Parathyroid adenoma (tissue), 2 donors: ENCODE measurements around the gene BTN1A1.

Experiments
- H2AFZ ChIP-seq: fragments of 300-600 bp; sonication (generic); one replicate; pipeline ENCODE4 v1.7.0; 2017; ENCODE audit warnings: antibody characterized with exemption, mild to moderate bottlenecking
- H3K27ac ChIP-seq: fragments of 300-600 bp; sonication (generic); one replicate; pipeline ENCODE4 v1.7.0; 2017
- H3K27me3 ChIP-seq: fragments of 300-600 bp; sonication (generic); one replicate; pipeline ENCODE4 v1.7.0; 2017; ENCODE audit warnings: low read length; ENCODE audit not compliant: control insufficient read depth, insufficient read depth
- H3K36me3 ChIP-seq: fragments of 300-600 bp; sonication (generic); one replicate; pipeline ENCODE4 v1.7.0; 2017; ENCODE audit warnings: low read length; ENCODE audit not compliant: control insufficient read depth, insufficient read depth
- H3K4me1 ChIP-seq: fragments of 300-600 bp; sonication (generic); one replicate; pipeline ENCODE4 v1.7.0; 2017; ENCODE audit warnings: control low read depth
- H3K4me2 ChIP-seq: fragments of 300-600 bp; sonication (generic); one replicate; pipeline ENCODE4 v1.7.0; 2017; ENCODE audit warnings: low read length
- H3K4me3 ChIP-seq: fragments of 300-600 bp; sonication (generic); one replicate; pipeline ENCODE4 v1.7.0; 2017; ENCODE audit warnings: low read depth, low read length
- H3K79me2 ChIP-seq: fragments of 300-600 bp; sonication (generic); one replicate; pipeline ENCODE4 v1.7.0; 2017; ENCODE audit warnings: control low read depth
- H3K9ac ChIP-seq: fragments of 300-600 bp; sonication (generic); one replicate; pipeline ENCODE4 v1.7.0; 2017; ENCODE audit warnings: mild to moderate bottlenecking
- H3K9me3 ChIP-seq: fragments of 300-600 bp; sonication (generic); one replicate; pipeline ENCODE4 v1.7.0; 2017; ENCODE audit warnings: low read length; ENCODE audit not compliant: control insufficient read depth
- TF ChIP-seq, protein P1 (sequence below): fragments of 300-600 bp; sonication (generic); IDR thresholded peaks from one replicate; pipeline ENCODE4 v1.7.0; 2017; ENCODE audit warnings: antibody characterized with exemption, mild to moderate bottlenecking
- donor health status: primary hyperparathyroidism.

Gene BTN1A1

GRCh38 chr6:26532699-26533531, 32.8 kb downstream of the BTN1A1 start:
- Histone ChIP-seq H3K9me3 (no peaks in the 10 kb centered on the region), H3K9ac (no peak overlapping the region), H3K27me3 (no peaks in the 10 kb centered on the region), H2AFZ (peak overlapping the region; percentile 66), H3K4me1 (peaks cover 6% of the 10 kb centered on the region), H3K36me3 (no peaks in the 10 kb centered on the region), H3K4me2 (peak overlapping the region; percentile 94), H3K27ac (peak overlapping the region; percentile 59), H3K4me3 (peak overlapping the region; percentile 84), H3K79me2 (no peaks in the 10 kb centered on the region)
- TF ChIP-seq, protein P1, sequence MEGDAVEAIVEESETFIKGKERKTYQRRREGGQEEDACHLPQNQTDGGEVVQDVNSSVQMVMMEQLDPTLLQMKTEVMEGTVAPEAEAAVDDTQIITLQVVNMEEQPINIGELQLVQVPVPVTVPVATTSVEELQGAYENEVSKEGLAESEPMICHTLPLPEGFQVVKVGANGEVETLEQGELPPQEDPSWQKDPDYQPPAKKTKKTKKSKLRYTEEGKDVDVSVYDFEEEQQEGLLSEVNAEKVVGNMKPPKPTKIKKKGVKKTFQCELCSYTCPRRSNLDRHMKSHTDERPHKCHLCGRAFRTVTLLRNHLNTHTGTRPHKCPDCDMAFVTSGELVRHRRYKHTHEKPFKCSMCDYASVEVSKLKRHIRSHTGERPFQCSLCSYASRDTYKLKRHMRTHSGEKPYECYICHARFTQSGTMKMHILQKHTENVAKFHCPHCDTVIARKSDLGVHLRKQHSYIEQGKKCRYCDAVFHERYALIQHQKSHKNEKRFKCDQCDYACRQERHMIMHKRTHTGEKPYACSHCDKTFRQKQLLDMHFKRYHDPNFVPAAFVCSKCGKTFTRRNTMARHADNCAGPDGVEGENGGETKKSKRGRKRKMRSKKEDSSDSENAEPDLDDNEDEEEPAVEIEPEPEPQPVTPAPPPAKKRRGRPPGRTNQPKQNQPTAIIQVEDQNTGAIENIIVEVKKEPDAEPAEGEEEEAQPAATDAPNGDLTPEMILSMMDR: no peak

DNA sequence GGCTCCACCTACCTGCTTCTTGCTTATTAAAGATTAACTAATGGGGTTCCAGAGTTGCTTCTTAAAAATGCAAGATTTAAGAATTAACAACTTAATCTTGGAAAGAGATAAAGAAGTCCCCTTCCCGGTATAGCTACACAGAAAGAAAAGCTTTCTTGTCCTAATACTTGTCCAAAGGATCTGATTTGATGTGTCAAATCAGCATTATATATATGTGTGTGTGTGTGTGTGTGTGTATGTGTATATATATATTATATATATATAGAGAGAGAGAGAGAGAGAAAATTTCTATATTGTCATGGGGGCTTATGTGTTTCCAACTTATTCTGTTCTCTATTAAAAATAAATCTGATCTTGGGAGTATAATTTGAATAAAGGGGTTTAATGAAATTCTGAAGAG, 33.4 kb downstream of the BTN1A1 start:
- Histone ChIP-seq H3K9ac (no peak overlapping the region), H3K9me3 (no peaks in the 10 kb centered on the region), H3K27me3 (no peaks in the 10 kb centered on the region), H3K4me2 (peak overlapping the region; percentile 94), H3K27ac (peak overlapping the region; percentile 59), H3K4me3 (peak overlapping the region; percentile 84), H3K36me3 (no peaks in the 10 kb centered on the region), H3K79me2 (no peaks in the 10 kb centered on the region), H2AFZ (peak overlapping the region; percentile 66), H3K4me1 (peaks cover 6% of the 10 kb centered on the region)
- TF ChIP-seq, protein P1: no peak

DNA sequence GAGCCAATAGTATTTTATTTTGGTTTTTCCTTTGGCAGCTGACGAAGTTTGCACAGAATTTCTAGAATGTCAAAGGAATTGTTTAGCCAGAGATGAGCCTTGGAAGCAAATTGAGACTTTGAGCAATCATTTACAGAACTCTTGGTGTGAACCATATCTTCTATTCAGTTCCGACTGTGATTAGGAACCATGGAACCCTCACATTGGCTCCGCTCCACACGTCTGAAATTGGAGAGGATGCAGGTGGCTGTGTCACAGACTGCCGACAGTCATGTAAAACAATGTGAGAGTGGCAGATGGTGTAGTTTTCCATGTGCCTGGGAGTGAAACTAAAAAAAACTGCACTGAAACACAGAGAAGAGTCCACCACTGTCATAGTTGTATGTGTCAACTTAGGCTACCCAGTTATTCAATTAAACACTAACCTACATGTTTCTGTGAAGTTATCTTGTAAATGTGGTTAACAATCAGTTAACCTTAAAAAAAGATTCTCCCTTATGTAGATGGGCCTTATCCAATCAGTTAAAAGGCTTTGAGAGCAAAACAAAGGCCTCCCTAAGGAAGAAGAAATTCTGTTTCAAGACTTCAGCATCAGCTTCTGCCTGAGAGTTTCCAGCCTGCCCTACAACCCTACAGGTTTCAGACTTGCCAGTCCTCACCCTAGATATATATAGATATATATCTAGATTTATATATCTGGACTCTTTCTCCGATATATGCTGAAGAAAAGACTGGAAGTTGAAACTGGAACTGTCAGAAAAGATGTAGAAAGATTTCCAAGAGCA, 34.8 kb downstream of the BTN1A1 start:
- Histone ChIP-seq H3K36me3 (no peaks in the 10 kb centered on the region), H3K27ac (peak overlapping the region; percentile 60)

DNA sequence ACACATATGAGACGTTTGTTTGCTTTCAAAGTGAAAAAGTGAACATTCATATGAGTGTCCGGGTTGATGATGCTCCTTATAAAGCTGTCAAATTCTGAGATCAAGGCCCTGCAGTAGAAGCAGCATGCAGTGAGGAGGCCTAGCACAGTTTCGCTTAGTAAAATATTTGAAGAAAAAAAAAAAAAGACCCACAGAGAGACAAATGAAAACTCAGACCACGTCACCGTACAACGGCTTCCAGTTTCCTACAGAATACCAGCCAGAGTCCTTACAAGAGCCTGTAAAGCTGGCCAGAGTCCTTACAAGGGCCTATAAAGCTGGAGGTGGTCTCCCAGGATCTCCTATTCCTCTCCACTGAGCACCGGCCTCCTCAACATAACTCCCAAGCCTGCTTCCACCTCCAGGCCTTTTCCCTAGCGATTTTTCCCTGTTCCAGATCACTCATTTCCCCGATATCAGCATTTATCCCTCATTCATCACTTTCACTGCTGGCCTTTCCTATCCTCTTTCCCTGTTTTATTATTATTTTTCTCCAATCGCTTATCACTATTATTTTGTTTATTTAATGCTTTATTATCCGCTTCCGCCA, 36.6 kb downstream of the BTN1A1 start:
- Histone ChIP-seq H3K9me3 (no peaks in the 10 kb centered on the region), H3K36me3 (no peaks in the 10 kb centered on the region), H3K4me2 (peak overlapping the region; percentile 73), H3K9ac (no peak overlapping the region), H2AFZ (peak overlapping the region; percentile 87), H3K4me1 (peaks cover 6% of the 10 kb centered on the region), H3K4me3 (peak overlapping the region; percentile 97), H3K79me2 (no peaks in the 10 kb centered on the region), H3K27ac (peak overlapping the region; percentile 95), H3K27me3 (no peaks in the 10 kb centered on the region)
- TF ChIP-seq, protein P1: no peak

More for the DNA sequence above, 34.8 kb downstream of the BTN1A1 start:
- Histone ChIP-seq H3K4me2 (peak overlapping the region; percentile 39), H3K4me3 (peak overlapping the region; percentile 30), H3K27me3 (no peaks in the 10 kb centered on the region), H2AFZ (peak overlapping the region; percentile 50), H3K79me2 (no peaks in the 10 kb centered on the region), H3K9ac (no peak overlapping the region), H3K9me3 (no peaks in the 10 kb centered on the region), H3K4me1 (peaks cover 6% of the 10 kb centered on the region)
- TF ChIP-seq, protein P1: no peak
